C4-2B (cell line): ENCODE results near the gene AGBL4.

Source experiments
- CTCF ChIP-seq: fragments of 450-650 bp; conservative IDR thresholded peaks from 2 replicates; pipeline ENCODE4 v1.5.1; 2017; ENCODE audit warnings: mild to moderate bottlenecking
- ZFX ChIP-seq: fragments of 450-650 bp; IDR thresholded peaks from 2 replicates; pipeline ENCODE4 v1.6.1; 2017

- TF ChIP-seq CTCF: no peak
- TF ChIP-seq ZFX: no peak
These were observed 1306.7 kb downstream of the AGBL4 start for GRCh38 chr1:48717082-48717481.
